Measurements from ENCODE around the gene POMT1. TPM values are rescaled to one million over a fixed set of nuclear protein-coding genes. Genes with fewer than 3 reads are reported as not detected.
A peak's percentile ranks its signal among the peaks of the same experiment; 100 is the strongest.

Gene POMT1
- 35.9 TPM for total RNA-seq

GRCh38 chr9:131502781-131503625 is at the start of gene POMT1:
Gene POMT1, plus strand, starts transcription at chr9:131502918. Its CDS starts 1,301 bp downstream, at chr9:131504219.

GRCh38 chr9:131530920-131531832 is 28.5 kb downstream of the POMT1 start, which contains the start of gene UCK1:
Gene UCK1, minus strand, starts transcription at chr9:131531263. Its CDS starts 89 bp downstream, at chr9:131531174.

GRCh38 chr9:131545003-131545785 is 42.5 kb downstream of the POMT1 start, which contains the start of gene PRRT1B:
Gene PRRT1B, plus strand, starts transcription at chr9:131545523. Its CDS starts 93 bp downstream, at chr9:131545616.

Small RNA genes within 50 kb of the gene (small RNA-seq; reads per million reads assigned to genes)
- gene SNORD62A (ENCODE audit: low replicate concordance) (0.39 reads per million, percentile 50 among the genes with 10 or more reads in this experiment), gene SNORD62B (ENCODE audit: low replicate concordance) (0.16 reads per million)

Other genes starting within 250 kb of the POMT1 start
- gene FAM78A, start 226.4 kb upstream of the POMT1 start, total RNA-seq: 10.6 TPM
- gene PLPP7, start 213.2 kb upstream of the POMT1 start, total RNA-seq: 29.5 TPM
- gene PRRC2B, start 108.8 kb upstream of the POMT1 start, total RNA-seq: 151 TPM
- gene UCK1, start 28.3 kb downstream of the POMT1 start, total RNA-seq: 26.9 TPM
- 0.93 TPM for gene PRRT1B, start 42.6 kb downstream of the POMT1 start, total RNA-seq
- gene RAPGEF1, start 237.2 kb downstream of the POMT1 start, total RNA-seq: 36.5 TPM